ENCODE data around the gene SNX15.

The SNX15 gene

GRCh38 chr11:65058419-65059054 lies 31.3 kb downstream of the SNX15 start, which contains the start of gene NAALADL1:
Gene NAALADL1 (minus strand): TSS chr11:65058553. CDS start chr11:65058521, 32 bp downstream.
- DNase-seq = no peak

GRCh38 chr11:65059523-65059922 lies 32.3 kb downstream of the SNX15 start:
- DNase-seq = no peak

- no peak for DNase-seq
Measured at GRCh38 chr11:65059959-65060824, 33.0 kb downstream of the SNX15 start.

GRCh38 chr11:65060913-65061408 lies 33.7 kb downstream of the SNX15 start:
- no peak for DNase-seq

- no peak for DNase-seq
Measured at GRCh38 chr11:65063532-65063931, 36.3 kb downstream of the SNX15 start.

GRCh38 chr11:65064847-65065240 lies 37.6 kb downstream of the SNX15 start:
- DNase-seq = no peak

- DNase-seq = no peak
Measured at GRCh38 chr11:65065851-65066250, 38.6 kb downstream of the SNX15 start.

- DNase-seq = no peak
Measured at GRCh38 chr11:65066315-65066714, 39.1 kb downstream of the SNX15 start.

GRCh38 chr11:65066805-65067291 lies 39.6 kb downstream of the SNX15 start:
- no peak for DNase-seq

GRCh38 chr11:65067446-65067845 lies 40.2 kb downstream of the SNX15 start:
- no peak for DNase-seq

- no peak for DNase-seq
Measured at GRCh38 chr11:65069217-65069616, 42.0 kb downstream of the SNX15 start.

- DNase-seq = no peak
Measured at GRCh38 chr11:65071907-65072630, 44.8 kb downstream of the SNX15 start.

- no peak for DNase-seq
Measured at GRCh38 chr11:65072631-65072966, 45.4 kb downstream of the SNX15 start.

GRCh38 chr11:65077451-65077850 lies 50.2 kb downstream of the SNX15 start:
- DNase-seq = no peak

GRCh38 chr11:65078151-65078550 lies 50.9 kb downstream of the SNX15 start:
- DNase-seq = peak; percentile 82

GRCh38 chr11:65078786-65079342 lies 51.6 kb downstream of the SNX15 start:
- no peak for DNase-seq

- no peak for DNase-seq
Measured at GRCh38 chr11:65083134-65083833, 56.0 kb downstream of the SNX15 start.

GRCh38 chr11:65083834-65084597 lies 56.8 kb downstream of the SNX15 start, which contains the start of the genes CDCA5 and ZFPL1:
Gene CDCA5 (minus strand): TSS chr11:65084040. CDS start chr11:65083978, 62 bp downstream.
Gene ZFPL1 (plus strand): TSS chr11:65084222. CDS start chr11:65084699, 477 bp downstream.
- peak; percentile 97 for DNase-seq

- DNase-seq = no peak
Measured at GRCh38 chr11:65084598-65085375, 57.5 kb downstream of the SNX15 start.

- DNase-seq = no peak
Measured at GRCh38 chr11:65085446-65085845, 58.2 kb downstream of the SNX15 start.
